Naive B cell (primary cell): Measurements from ENCODE around the gene SLC22A1. TPM values are rescaled to one million over a fixed set of nuclear protein-coding genes. Genes with fewer than 3 reads are reported as not detected.
"Not testable (repeated sequence)": the region's sequence is repeated elsewhere in the genome, so short reads cannot be mapped to it uniquely, and the experiment has no call there.

Experiments used
- ATAC-seq, 2 donors: fragments of 150-1000 bp; cut with Tn5 transposase; 2 replicates each; pipeline ENCODE4 v1.10.0; 2021; ENCODE audit warnings: low read depth in 2 of 2, mild to moderate bottlenecking in 2 of 2, moderate library complexity in 2 of 2
- DNase-seq: peaks from one replicate; pipeline ENCODE4 v3.0.0; 2022
- H3K27ac Mint-ChIP-seq, 6 donors: one replicate each; pipeline ENCODE4 v1.8.0; 2020 to 2022; ENCODE audit warnings: mild to moderate bottlenecking in 6 of 6, mixed read lengths in 6 of 6, moderate library complexity in 5 of 6, inconsistent platforms in 2 of 6
- H3K27me3 Mint-ChIP-seq, 3 donors: one replicate each; pipeline ENCODE4 v1.8.0; 2021 to 2022; ENCODE audit warnings: mixed read lengths in 3 of 3, mild to moderate bottlenecking in 1 of 3
- H3K36me3 Mint-ChIP-seq, 2 donors: one replicate each; pipeline ENCODE4 v1.8.0; 2020 to 2022; ENCODE audit warnings: mixed read lengths in 2 of 2, inconsistent platforms in 1 of 2, mild to moderate bottlenecking in 1 of 2
- H3K4me1 Mint-ChIP-seq, 3 donors: one replicate each; pipeline ENCODE4 v1.8.0; 2020 to 2022; ENCODE audit warnings: mixed read lengths in 3 of 3, inconsistent platforms in 1 of 3, mild to moderate bottlenecking in 1 of 3, moderate library complexity in 1 of 3
- H3K4me3 Mint-ChIP-seq, 8 donors: one replicate each; pipeline ENCODE4 v1.8.0; 2020 to 2022; ENCODE audit warnings: mild to moderate bottlenecking in 8 of 8, mixed read lengths in 8 of 8, moderate library complexity in 8 of 8, inconsistent platforms in 2 of 8
- H3K9me3 Mint-ChIP-seq, 7 donors: one replicate each; pipeline ENCODE4 v1.8.0; 2020 to 2022; ENCODE audit warnings: mixed read lengths in 7 of 7, mild to moderate bottlenecking in 5 of 7, inconsistent platforms in 2 of 7, moderate library complexity in 1 of 7
- polyA plus RNA-seq, 6 donors: library from polyadenylated mRNA; unstranded; fragments of 300-500 nt; fragmentation: Illumina TruSeq; gene quantifications; one replicate each; pipeline ENCODE4 v1.2.3, GENCODE V29; 2021; ENCODE audit warnings: low read depth in 6 of 6

The SLC22A1 gene
- polyA plus RNA-seq, 6 donors from 2014 or later = not detected

GRCh38 chr6:160118620-160119229 lies 2.9 kb upstream of the SLC22A1 start:
- H3K27me3 Mint-ChIP-seq = no peaks in the 10 kb centered on the region
- DNase-seq = no peak
- no peak overlapping the region for H3K4me3 Mint-ChIP-seq
- peaks cover 0 to 5% (median 3%) of the 10 kb centered on the region in 7 donors for H3K9me3 Mint-ChIP-seq
- H3K4me1 Mint-ChIP-seq = no peaks in the 10 kb centered on the region
- peaks cover 10 to 13% of the 10 kb centered on the region in 2 donors for H3K36me3 Mint-ChIP-seq
- H3K27ac Mint-ChIP-seq = no peak overlapping the region
- ATAC-seq = no peak

DNA sequence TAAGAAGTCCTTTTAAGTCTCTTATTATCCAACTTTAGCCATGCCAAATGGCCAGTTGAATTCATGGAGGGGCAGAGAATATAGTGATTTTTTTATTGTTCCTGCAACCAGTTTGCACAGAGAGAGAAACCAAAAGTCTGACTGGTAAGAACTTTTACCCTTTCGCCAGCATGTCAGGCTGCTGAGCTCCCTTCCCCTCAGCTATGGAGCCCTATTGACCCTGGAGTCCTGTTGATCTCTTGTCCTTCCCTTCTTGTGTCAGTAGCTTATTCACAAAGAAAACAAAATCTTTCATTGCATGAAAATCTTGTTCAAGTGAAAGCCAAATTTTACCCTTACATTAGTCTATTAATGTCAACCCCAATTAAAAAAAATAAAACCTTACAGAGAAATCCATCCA lies 1.5 kb upstream of the SLC22A1 start:
- Mint-ChIP-seq H3K27me3 (no peaks in the 10 kb centered on the region), H3K36me3 (peaks cover 10 to 13% of the 10 kb centered on the region in 2 donors), H3K9me3 (peaks cover 0 to 5% (median 3%) of the 10 kb centered on the region in 7 donors), H3K4me3 (no peak overlapping the region), H3K27ac (no peak overlapping the region), H3K4me1 (no peaks in the 10 kb centered on the region)
- DNase-seq (no peak), ATAC-seq (no peak)

DNA sequence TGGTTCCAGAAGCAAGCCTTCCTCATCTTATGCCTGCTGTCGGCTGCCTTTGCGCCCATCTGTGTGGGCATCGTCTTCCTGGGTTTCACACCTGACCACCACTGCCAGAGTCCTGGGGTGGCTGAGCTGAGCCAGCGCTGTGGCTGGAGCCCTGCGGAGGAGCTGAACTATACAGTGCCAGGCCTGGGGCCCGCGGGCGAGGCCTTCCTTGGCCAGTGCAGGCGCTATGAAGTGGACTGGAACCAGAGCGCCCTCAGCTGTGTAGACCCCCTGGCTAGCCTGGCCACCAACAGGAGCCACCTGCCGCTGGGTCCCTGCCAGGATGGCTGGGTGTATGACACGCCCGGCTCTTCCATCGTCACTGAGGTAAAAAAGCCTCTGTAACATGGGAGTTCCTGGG lies 366 bp downstream of the SLC22A1 start:
- no peaks in the 10 kb centered on the region for H3K27me3 Mint-ChIP-seq
- H3K4me1 Mint-ChIP-seq = no peaks in the 10 kb centered on the region
- no peak for DNase-seq
- H3K27ac Mint-ChIP-seq = no peak overlapping the region
- no peak for ATAC-seq
- peaks cover 10 to 13% of the 10 kb centered on the region in 2 donors for H3K36me3 Mint-ChIP-seq
- H3K4me3 Mint-ChIP-seq = peak overlapping the region in 2 of 8 donors; percentile 40 to 63
- H3K9me3 Mint-ChIP-seq = peaks cover 0 to 5% (median 3%) of the 10 kb centered on the region in 7 donors

DNA sequence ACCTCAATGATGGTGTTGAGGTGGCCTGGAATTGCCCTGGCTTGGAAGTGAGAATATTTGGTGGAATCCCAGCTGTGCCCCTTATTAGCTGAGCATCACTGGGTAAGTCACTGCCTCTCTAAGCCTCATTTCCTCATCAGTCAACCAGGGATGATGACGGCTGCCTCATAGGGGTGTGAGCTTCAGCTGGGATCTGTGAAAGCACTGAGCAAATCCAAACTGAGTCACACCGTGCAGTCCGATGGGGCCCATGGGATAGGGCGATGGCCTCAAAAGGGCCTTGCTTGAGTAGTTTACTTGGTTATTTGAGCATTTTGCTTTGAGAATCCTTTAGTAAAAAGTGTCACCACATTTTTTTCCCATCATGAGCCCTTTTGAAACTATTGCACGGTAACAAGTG lies 1.1 kb downstream of the SLC22A1 start:
- Mint-ChIP-seq H3K4me1 (no peaks in the 10 kb centered on the region), H3K9me3 (peaks cover 0 to 5% (median 2%) of the 10 kb centered on the region in 7 donors), H3K36me3 (peaks cover 4 to 12% of the 10 kb centered on the region in 2 donors), H3K27ac (no peak overlapping the region), H3K4me3 (no peak overlapping the region), H3K27me3 (no peaks in the 10 kb centered on the region)
- ATAC-seq (no peak), DNase-seq (no peak)

DNA sequence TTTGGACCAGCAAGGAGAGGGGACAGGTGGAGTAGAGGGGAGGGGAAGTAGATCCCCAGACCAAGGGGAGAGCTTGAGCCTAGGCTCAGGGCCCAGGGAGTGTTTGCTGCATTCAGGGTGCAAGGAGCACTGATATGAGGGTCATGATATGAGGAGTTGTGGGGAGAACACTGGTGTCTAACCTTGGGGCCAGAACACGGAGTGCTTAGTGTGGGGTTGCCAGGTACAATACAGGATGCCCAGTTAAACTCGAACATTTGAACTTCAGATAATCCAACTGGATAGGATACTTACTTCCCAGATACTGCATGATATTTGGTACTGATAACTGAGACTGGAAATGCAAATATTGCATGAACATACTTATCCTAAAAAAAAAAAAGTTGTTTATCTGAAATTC lies 2.4 kb downstream of the SLC22A1 start:
- Mint-ChIP-seq H3K9me3 (no peaks in the 10 kb centered on the region), H3K4me1 (no peaks in the 10 kb centered on the region), H3K4me3 (no peak overlapping the region), H3K36me3 (peaks cover 0 to 7% of the 10 kb centered on the region in 2 donors), H3K27ac (no peak overlapping the region), H3K27me3 (no peaks in the 10 kb centered on the region)
- DNase-seq (no peak), ATAC-seq (no peak)

DNA sequence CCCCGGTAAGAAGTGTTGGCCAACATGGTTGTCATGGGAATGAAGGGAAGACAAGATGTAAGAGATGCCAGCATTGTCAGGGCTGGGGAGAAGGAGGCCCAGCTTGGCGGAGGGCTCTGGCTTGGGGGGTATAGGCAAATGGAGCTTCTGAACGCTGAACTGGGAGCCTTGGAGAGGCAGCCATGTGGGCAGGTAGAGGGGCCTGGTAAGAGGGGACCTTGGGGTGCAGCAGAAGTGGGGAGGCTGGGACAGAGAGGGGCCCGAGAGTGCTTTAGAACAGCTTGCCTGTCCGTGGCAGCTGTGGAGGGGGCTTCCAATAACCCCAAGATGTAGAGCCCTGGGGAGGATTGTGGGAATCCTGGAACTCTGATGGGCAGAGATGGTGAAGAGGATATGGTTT lies 3.0 kb downstream of the SLC22A1 start:
- Mint-ChIP-seq H3K4me3 (no peak overlapping the region), H3K27ac (no peak overlapping the region), H3K36me3 (peaks cover 0 to 2% of the 10 kb centered on the region in 2 donors), H3K4me1 (peaks cover 0 to 5% (median 0%) of the 10 kb centered on the region in 3 donors), H3K9me3 (no peaks in the 10 kb centered on the region), H3K27me3 (no peaks in the 10 kb centered on the region)
- DNase-seq (no peak), ATAC-seq (no peak)

- DNase-seq, H3K9me3 Mint-ChIP-seq, H3K36me3 Mint-ChIP-seq, H3K27me3 Mint-ChIP-seq, ATAC-seq, H3K27ac Mint-ChIP-seq, H3K4me1 Mint-ChIP-seq, H3K4me3 Mint-ChIP-seq: not testable (repeated sequence)
These were observed 3.5 kb downstream of the SLC22A1 start for GRCh38 chr6:160125105-160125504.

DNA sequence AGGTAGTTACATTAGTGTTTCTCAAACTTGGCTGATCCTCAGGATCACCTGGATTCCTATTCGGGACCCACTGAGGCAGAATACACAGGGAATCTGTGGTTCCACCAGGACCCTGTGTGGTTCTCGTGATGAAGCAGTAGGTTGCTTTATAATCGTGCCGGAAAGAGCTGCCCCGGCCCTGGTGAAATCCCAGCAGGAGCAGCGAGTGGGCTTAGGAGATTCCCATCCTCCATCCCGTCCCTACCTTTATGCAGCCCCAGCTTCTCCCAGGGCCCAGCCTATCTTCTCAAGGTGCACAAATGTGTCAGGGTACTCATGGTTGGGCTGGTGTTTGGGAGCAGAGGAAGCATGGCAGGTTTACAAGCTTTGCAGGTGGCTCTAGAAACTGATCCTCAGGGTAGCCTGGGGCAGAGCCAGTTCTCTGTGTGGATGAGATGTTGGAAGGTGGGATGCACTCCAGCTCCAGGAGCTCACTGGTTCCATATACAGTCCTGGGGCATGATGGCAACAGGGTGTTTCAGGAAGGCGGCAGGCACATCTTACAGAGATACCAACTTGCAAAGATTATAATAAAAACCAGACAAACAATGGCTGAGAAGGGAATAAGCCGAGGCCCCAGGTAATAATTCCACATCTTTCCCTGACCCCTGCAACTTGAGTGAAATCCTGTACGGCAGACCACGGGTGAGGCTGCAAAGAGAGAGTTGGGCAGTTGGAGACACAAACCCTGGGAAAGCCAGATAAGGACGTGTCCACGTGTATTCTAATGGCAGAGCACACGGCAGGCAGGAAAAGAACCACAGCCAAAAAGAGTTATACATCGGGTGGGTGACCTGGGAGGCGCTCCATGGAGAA lies 5.9 kb downstream of the SLC22A1 start:
- Mint-ChIP-seq H3K27ac (no peak overlapping the region), H3K4me3 (peak overlapping the region in 1 of 8 donors; percentile 32), H3K4me1 (peaks cover 0 to 6% (median 0%) of the 10 kb centered on the region in 3 donors)

DNA sequence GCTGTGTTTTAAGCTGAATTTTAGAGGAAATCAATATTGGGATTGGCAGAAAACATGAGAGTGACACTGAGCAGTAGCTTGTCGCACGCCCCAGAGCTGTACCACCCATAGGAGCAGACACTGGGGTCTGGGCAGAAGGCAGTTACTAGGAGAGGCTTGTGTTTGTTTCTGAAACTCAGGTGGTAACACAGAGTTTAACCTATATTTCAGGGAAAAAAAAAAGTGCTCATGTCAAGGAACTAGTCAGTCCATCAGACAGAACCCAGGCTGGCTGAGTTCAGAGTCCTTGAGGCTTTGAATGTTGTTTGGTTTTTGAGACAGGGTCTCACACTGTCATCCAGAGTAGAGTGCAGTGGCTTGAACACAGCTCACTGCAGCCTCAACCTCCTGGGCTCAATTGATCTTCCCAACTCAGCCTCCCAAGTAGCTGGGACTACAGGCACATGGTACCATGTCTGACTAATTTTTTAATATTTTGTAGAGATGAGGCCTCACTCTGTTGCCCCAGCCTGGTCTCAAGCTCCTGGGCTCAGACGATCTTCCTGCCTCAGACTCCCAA lies 6.6 kb downstream of the SLC22A1 start:
- no peak for ATAC-seq
- H3K36me3 Mint-ChIP-seq = no peaks in the 10 kb centered on the region
- DNase-seq = no peak
- no peaks in the 10 kb centered on the region for H3K27me3 Mint-ChIP-seq
- H3K4me1 Mint-ChIP-seq = peaks cover 0 to 6% (median 0%) of the 10 kb centered on the region in 3 donors
- H3K4me3 Mint-ChIP-seq = no peak overlapping the region
- no peaks in the 10 kb centered on the region for H3K9me3 Mint-ChIP-seq
- H3K27ac Mint-ChIP-seq = no peak overlapping the region

More for the DNA sequence above, 5.9 kb downstream of the SLC22A1 start:
- Mint-ChIP-seq H3K36me3 (no peaks in the 10 kb centered on the region), H3K27me3 (no peaks in the 10 kb centered on the region), H3K9me3 (no peaks in the 10 kb centered on the region)
- ATAC-seq = no peak
- no peak for DNase-seq

GRCh38 chr6:160128879-160129516 lies 7.4 kb downstream of the SLC22A1 start:
- ATAC-seq (no peak), DNase-seq (no peak)

GRCh38 chr6:160129881-160130615 lies 8.4 kb downstream of the SLC22A1 start:
- H3K36me3 Mint-ChIP-seq = no peaks in the 10 kb centered on the region
- no peak overlapping the region for H3K4me3 Mint-ChIP-seq
- no peak for DNase-seq
- H3K27ac Mint-ChIP-seq = peak overlapping the region in 1 of 6 donors; percentile 2
- H3K27me3 Mint-ChIP-seq = peaks cover 0 to under 1% (median 0%) of the 10 kb centered on the region in 3 donors
- peaks cover 0 to 6% (median 0%) of the 10 kb centered on the region in 3 donors for H3K4me1 Mint-ChIP-seq
- no peak for ATAC-seq
- no peaks in the 10 kb centered on the region for H3K9me3 Mint-ChIP-seq

More at GRCh38 chr6:160128879-160129516, 7.4 kb downstream of the SLC22A1 start:
- Mint-ChIP-seq H3K4me1 (peaks cover 0 to 6% (median 0%) of the 10 kb centered on the region in 3 donors), H3K9me3 (no peaks in the 10 kb centered on the region), H3K27ac (no peak overlapping the region), H3K4me3 (no peak overlapping the region), H3K27me3 (no peaks in the 10 kb centered on the region), H3K36me3 (no peaks in the 10 kb centered on the region)

- H3K27ac Mint-ChIP-seq = peak overlapping the region in 3 of 6 donors; percentile 4 to 74 (median 21)
- H3K27me3 Mint-ChIP-seq = peaks cover 0 to 6% (median 0%) of the 10 kb centered on the region in 3 donors
These were observed 9.3 kb downstream of the SLC22A1 start for GRCh38 chr6:160130729-160131484.

More at GRCh38 chr6:160130729-160131484, 9.3 kb downstream of the SLC22A1 start:
- Mint-ChIP-seq H3K36me3 (no peaks in the 10 kb centered on the region), H3K4me1 (peaks cover 0 to 6% (median 0%) of the 10 kb centered on the region in 3 donors), H3K9me3 (no peaks in the 10 kb centered on the region), H3K4me3 (no peak overlapping the region)
- DNase-seq (no peak), ATAC-seq (no peak)
